GM21381 (cell line): Measurements from ENCODE around the gene SLC32A1.

ENCODE experiments used
- ATAC-seq: cut with Tn5 transposase; IDR thresholded peaks from one replicate; pipeline ENCODE4 v1.9.1; 2021; ENCODE audit warnings: mild to moderate bottlenecking, moderate library complexity; ENCODE audit not compliant: unreplicated experiment

The SLC32A1 gene

DNA sequence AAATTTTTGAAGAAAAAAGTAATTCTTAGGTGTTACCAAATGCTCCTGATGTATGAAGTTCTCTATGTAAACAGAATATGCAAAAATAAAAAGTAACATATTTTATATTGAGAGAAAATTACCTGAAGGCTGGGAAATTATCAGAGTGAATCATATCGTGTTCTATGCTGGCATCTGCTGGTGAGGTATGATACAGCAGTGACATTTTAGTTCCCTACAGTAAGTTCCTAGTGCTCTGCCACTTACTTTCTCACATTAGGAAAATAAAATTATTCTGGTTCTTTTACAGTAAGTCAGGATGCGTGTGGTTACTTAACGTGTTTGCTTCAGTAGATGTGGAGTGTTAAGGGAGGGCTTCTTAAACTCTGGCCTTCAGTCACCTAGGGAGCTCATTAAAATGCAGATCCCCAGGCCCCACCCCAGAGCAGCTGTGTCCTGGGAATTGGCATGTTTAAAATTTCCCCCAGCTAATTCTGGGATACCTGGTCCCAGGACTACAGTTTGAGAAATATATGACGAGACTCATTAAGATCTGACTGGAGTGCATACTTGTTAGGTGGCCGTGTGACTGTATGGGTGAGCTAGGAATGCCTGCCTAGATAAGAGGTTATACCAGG lies 27.2 kb downstream of the SLC32A1 start:
- no peak for ATAC-seq

DNA sequence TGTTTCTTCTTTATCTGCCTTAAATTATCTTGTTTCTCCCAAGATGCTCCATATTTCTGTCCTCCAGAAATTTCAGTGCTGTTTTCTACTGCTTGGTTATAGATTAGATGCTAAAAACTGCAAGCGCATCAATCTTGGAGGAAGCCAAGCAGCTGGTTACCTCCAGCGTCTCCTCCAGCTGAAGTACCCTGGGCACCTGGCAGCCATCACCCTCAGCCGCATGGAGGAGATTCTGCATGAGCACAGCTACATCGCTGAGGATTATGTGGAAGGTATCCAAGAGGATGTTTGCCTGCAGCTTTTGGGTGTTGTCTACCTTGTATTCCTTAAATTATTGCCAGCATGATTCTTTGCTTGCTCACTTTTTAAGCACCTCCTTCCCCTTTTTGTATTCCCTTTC lies 27.7 kb downstream of the SLC32A1 start:
- no peak for ATAC-seq

DNA sequence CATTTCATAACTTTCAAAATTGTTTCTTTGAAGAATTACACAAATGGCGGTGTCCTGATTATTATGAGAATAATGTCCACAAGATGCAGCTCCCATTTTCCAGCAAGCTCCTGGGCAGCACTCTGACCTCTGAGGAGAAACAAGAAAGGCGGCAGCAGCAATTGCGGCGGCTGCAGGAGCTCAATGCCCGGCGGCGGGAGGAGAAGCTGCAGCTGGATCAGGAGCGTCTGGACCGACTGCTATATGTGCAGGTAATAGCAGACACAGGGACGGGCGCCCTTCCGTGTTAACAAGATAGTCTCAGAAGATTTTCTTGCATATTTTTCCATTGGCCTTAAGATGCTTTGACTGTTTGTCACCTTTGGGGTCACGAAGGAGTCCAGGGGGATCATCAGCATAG lies 30.6 kb downstream of the SLC32A1 start:
- no peak for ATAC-seq

DNA sequence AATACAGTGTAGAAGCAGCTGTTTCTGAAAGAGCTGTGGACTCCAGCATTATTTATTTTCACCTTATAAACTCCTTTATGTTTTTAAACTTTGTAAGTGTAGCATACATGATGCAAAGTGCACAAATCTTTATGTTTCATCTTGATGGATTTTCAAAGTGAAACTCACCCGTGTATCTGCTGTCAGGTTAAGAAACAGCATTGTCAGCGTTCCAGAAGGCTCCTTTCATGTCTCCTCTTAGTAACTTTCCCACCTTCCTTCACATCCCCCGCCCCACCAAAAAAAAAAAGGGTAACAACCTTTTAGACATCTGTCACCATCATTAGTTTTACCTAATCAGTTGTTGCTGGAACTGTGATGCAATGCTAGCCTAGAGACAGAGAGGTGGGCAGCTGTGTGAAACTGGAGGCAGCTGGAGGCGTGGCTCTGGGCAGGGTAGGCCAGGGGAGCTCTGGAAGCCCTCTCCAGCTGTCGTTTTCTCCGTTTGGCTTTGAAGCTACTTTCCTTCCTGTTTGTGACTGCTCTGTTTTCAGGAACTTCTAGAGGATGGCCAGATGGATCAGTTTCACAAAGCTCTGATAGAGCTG lies 31.1 kb downstream of the SLC32A1 start:
- ATAC-seq: no peak

DNA sequence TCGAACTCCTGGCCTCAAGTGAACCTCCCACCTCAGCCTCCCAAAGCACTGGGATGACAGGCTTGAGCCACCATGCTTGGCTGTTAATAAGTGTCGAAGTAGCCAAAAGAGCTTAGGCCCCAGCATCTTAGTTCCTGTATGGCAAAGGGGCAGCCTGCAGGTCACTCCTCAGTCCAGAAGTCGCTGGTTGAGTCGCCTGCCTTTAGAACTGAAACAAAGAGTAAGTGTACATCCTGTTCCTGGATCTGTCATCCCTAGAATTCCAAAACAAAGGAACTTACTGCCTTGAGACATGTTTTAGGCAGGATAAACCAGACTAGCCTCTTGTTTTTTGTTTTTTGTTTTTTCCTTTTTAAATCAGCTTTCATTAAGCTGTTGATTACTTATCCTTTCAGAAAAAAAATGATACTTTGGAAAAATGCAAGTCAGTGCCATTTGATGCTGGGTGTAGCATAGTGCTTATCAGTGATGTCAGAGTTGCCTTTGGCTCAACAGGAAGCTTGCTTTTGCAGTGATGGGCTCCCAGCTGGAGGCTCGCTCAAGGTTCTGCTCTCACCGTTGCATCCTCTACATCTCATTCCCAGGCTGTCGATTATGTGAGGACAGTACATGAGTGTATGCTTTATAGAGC lies 33.0 kb downstream of the SLC32A1 start:
- no peak for ATAC-seq

DNA sequence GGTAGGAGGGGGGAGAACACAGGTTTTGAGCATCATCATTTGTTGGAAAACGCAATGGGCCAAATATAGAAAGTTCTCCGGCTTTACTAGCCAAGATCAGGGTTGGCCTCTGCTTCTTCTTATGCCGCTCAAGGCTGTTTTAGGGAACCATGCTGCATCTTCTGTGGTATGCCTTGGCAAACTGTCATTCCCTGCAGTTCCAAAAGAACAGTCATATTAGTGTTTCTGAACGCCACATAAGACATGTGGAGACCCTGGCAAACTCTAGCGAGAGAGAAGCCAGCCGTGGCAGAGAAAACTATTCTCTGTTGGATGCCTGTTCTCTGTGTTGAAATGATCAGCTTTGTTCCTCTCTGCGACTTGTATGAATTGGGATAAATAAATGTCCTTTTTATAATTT lies 34.8 kb downstream of the SLC32A1 start:
- ATAC-seq: no peak

DNA sequence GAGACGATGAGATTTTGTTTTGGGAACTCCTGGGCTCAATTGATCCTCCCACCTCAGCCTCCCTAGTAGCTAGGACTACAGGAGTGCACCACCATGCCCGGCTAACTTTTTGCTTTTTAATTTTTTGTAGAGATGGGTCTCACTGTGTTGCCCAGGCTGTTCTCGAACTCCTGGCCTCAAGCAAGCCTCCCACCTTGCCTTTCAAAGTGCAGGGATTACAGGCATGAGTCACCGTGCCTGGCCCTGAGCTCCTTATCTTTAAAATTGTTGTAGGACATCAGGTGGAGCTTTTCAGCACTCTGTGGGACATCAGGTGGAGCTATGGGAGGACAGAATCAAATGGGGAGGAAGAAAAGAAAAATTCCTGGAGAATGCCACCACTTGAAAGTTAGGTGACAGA lies 36.7 kb downstream of the SLC32A1 start:
- ATAC-seq: no peak

DNA sequence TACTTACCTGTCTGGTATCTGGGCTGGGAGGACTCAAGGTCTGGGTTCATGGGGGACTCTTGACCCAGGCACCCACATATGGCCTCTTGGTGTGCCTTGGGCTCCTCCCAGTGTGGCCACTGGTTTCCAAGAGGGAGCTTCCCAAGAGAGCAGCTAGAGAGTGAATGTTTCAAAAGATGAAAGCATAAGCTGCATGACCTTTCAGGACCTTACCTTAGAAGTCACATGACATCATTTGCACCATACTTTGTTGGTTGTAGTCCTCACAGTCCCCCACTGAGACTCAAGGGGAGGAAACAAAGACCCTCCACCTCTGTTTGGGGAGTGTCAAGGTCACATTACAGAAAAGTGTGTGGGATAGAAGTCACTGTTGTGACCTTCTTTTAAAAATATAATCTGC lies 37.9 kb downstream of the SLC32A1 start:
- ATAC-seq: no peak

DNA sequence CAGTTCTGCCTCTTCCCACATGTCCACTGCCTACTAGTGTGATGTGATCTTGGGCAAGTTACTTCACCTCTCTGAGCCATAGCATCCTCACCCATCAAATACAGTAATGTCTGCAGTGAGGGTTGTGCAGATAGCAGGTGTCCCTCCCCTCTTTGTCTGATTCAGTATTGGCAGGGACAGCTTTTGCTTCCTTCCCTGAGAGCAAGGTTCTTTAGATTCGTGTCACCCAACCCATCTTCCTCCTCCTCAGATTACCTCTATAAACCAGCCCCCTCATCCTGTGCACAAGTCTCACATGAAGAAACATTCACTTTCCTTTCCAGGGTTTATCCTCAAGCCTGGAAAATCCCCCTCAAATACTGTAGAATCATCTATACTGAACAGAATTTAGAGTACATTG lies 39.3 kb downstream of the SLC32A1 start:
- no peak for ATAC-seq

DNA sequence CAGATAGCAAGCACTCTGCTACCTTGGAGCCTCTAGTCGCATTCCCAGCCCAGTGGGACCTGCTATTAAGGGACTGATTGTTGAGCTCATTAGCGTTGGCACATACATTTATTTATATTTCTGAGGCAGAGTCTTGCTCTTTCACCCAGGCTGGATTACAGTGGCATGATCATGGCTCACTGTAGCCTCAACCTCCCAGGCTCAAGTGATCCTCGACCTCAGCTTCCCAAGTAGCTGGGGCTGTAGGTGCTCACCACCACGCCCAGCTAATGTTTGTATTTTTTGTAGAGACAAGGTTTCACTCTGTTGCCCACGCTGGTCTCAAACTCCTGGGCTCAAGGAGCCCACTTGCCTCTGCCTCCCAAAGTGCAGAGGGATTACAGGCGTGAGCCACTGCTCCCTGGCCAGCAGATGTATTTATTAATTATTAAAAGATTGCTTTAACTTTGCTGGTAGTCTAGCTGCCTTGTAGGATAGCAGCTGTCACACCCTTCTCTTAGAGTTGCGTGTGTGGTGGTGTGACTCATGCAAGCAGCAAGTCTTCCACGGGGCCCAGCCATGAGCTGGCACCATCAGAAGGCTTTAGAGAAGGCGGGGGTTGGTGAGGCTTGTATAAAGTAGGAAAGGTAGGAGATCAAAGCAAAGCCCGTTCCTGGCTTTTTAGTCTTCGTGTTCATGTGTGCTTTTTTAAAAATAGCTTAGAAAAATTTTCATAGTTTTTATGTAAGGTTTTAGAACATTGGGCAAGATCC lies 40.5 kb downstream of the SLC32A1 start:
- ATAC-seq: no peak

DNA sequence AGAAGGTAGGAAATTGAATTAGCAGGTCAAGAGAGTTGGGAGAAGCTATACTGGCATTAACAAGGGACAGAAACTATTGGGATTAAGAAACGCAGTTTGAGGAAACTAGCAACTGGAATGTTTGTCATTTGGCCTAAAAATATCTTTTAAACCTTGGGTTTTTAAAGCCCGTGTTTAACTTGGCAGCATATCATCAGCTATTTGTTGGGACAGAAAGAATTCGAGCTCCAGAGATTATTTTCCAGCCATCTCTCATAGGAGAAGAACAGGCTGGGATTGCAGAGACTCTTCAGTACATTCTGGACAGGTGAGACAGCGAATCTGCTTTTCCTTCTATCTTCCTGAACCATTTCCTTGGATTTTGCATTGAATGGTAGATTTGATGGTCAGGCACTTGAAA lies 41.8 kb downstream of the SLC32A1 start:
- no peak for ATAC-seq

DNA sequence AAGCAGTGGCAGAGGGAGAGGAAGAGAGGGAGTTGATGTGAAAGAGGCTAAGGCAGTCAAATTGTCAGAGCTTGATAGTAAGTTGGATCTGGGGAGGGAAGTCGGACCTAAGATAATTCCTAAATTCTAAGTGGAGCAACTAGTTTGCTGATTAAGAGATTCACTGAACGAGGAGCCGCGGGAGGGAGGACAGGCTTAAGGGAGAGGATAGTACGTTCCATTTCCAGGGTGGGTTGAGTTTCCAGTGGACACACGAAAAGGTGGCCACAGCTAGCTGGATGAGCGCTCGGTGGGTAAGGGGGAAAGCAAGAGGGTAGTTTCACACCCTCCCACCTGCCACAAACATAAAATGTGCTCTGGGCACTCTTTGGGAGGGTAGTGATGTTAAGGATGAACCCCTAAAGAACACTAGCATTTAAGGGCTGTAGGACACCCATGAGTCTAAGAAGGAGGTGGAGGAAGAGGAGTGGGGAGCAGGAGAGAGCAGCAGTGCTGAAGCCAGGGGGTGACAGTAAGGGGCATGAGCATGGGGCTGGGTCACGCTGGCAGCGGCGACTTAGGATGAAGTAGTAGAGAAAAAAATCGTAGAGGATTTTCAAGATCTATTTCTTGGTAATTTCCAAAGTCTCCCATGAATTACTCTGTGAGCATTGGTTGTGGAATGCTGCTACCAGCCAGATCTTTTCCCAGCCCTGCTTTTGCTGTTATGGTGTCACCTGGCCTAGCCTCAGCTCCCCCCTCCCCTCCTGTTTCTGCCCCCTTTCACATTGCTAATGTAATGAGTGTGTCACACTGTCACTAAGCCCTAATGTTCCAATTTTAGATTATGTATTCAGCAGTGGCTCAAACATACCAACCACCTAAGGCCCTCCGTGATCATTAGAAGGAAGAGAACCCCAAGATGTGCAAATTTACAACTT lies 45.4 kb downstream of the SLC32A1 start:
- ATAC-seq: no peak

DNA sequence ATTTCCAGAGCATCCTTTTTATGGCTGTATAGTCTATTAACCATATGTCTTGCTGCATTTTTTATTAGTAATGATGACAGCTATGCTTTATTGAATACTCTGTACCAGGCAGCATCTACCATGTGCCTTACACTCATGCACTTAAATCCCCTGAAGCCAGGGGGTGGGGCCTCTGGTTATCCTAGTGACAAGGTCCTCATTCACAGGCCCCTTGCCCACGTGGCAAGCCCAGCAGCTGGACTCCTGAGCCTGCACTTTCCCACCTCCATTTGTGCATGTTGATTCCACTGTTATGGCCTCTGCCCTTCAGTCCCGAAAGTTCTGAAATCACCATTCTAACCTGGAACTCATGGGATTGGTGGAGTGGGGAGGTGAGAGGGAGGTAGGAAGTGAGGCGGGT lies 46.3 kb downstream of the SLC32A1 start:
- no peak for ATAC-seq

DNA sequence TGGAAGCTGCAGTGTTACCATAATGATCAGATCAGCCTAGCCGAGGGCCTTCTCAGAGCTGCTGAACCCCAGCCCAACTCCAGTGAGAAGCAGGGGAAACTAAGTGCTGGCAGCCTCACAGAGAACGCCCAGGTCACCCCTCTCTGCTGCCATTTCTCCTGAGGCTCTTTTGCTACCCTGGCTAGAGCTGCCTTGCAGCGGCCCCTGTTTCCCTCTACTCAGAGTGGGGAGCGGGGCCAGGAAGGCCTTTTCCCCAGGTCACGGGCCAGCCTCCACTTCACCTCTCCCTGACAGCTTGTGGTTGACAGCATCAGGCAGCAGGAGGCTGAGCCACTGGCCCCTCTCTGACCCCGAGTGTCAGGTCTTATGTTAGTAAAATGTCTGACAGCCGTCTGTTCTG lies 46.7 kb downstream of the SLC32A1 start:
- no peak for ATAC-seq

DNA sequence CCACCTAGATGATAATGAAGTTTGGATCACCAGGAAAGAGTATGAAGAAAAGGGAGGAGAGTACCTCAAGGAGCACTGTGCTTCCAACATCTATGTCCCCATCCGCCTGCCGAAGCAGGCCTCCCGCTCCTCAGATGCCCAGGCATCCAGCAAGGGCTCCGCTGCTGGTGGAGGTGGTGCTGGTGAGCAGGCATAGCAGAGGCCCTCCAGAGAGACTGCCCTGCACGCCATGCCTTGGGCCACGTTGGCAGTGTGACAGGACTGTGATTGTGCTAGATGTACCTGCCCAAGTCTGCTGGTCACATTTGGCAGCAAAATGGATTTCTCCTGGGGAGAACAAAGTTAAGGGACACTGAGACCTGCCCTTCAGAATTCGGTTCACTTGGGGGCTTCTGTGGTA lies 47.3 kb downstream of the SLC32A1 start:
- ATAC-seq: no peak

DNA sequence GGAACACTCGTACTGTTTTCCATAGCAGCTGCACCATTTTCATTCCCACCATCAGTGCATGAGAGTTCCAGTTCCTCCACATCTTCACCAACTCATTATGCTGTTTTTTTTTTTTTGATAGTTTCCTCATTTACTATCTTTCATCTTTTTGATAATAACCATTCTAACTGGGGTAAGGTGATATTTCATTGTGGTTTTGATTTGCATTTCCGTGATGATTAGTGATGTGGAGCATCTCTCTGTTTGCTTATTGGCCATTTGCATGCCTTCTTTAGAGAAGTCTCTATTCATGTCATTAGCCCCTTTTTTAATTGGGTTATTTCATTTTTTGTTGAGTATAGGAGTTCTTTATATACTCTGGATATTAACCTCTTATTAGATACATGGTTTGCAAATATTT lies 49.9 kb downstream of the SLC32A1 start:
- ATAC-seq: no peak

DNA sequence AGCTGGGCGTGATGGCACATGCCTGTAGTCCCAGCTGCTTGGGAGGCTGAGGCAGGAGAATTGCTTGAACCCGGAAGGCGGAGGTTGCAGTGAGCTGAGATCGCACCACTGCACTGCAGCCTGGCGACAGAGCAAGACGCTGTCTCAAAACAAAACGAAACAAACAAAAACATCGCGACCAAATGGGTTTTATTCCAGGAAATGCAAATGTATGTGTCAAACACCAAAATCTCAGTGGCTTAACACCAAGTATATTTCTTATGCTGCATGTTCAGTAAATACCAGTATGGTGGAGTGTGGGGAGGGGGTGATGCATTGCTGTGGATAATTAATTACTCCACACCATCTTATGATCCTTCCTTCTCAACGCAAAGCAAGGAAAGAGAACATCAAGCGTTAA lies 52.1 kb downstream of the SLC32A1 start:
- ATAC-seq: no peak
